Iris pigment epithelial cell (primary cell): ENCODE measurements around the gene AKR7A3.
A peak's percentile ranks its signal among the peaks of the same experiment; 100 is the strongest.

Experiments
- DNase-seq: peaks from one replicate; pipeline ENCODE4 v3.0.0-alpha.2; 2011; ENCODE audit warnings: low read depth

The AKR7A3 gene

GRCh38 chr1:19251305-19252196 is 37.0 kb downstream of the AKR7A3 start, which contains the start of the genes EMC1 and MRTO4:
TSS of gene EMC1 (minus strand) at chr1:19251524. CDS start at chr1:19251509, 15 bp downstream.
TSS of gene MRTO4 (plus strand) at chr1:19251805. CDS start at chr1:19251836, 31 bp downstream.
- peak; percentile 80 for DNase-seq

GRCh38 chr1:19250629-19251304 is 37.8 kb downstream of the AKR7A3 start:
- no peak for DNase-seq

GRCh38 chr1:19240673-19241538 is 47.7 kb downstream of the AKR7A3 start:
- peak; percentile 74 for DNase-seq

- no peak for DNase-seq
Measured at GRCh38 chr1:19239876-19240275, 48.7 kb downstream of the AKR7A3 start.

- no peak for DNase-seq
Measured at GRCh38 chr1:19234224-19234623, 54.3 kb downstream of the AKR7A3 start.
